HEK293 (cell line): ENCODE data around the gene SNTB2.
A peak's percentile ranks its signal among the peaks of the same experiment; 100 is the strongest.

Source experiments
- CTCF ChIA-PET: fragments of 350-600 bp; formaldehyde crosslinking; extraction: SDS; loops from one replicate; lab custom pipeline; 2021; ENCODE audit warnings: antibody characterized with exemption; lab: Yijun Ruan, JAX
- POLR2A ChIA-PET: fragments of 300-600 bp; formaldehyde crosslinking; extraction: SDS; loops from one replicate; lab custom pipeline; 2020; ENCODE audit warnings: antibody characterized with exemption, inconsistent platforms; lab: Yijun Ruan, JAX
- H3K27ac ChIP-seq: fragments of 200-500 bp; sonication (Bioruptor generic); 2 replicates; pipeline ENCODE4 v1.5.1; 2014; ENCODE audit warnings: low read depth, low read length, control low read depth, inconsistent platforms; ENCODE audit errors: extremely low read depth
- H3K36me3 ChIP-seq, 2 experiments: fragments of 200-500 bp in 1 of 2; sonication (Bioruptor generic) in 1 of 2; 1 replicate in 1 of 2; 2 replicates in 1 of 2; pipeline ENCODE4 v1.5.1; 2014 to 2017; ENCODE audit warnings: inconsistent platforms in 2 of 2, low read length in 2 of 2; ENCODE audit not compliant: control insufficient read depth in 2 of 2, insufficient read depth in 1 of 2
- H3K4me1 ChIP-seq: fragments of 200-500 bp; sonication (Bioruptor generic); 2 replicates; pipeline ENCODE4 v1.5.1; 2014; ENCODE audit warnings: mild to moderate bottlenecking, low read length, inconsistent platforms; ENCODE audit not compliant: control insufficient read depth, insufficient read depth
- H3K4me3 ChIP-seq: 2 replicates; pipeline ENCODE4 v1.5.1; 2011; ENCODE audit warnings: low read depth, mild to moderate bottlenecking, control low read depth, low read length, moderate library complexity
- H3K9me3 ChIP-seq: fragments of 200-500 bp; sonication (Bioruptor generic); 2 replicates; pipeline ENCODE4 v1.5.1; 2014; ENCODE audit warnings: low read depth, low read length, inconsistent platforms; ENCODE audit not compliant: control insufficient read depth, insufficient read depth
- GLIS1 ChIP-seq: fragments of 450-650 bp; formaldehyde crosslinking; IDR thresholded peaks from 2 replicates; pipeline ENCODE4 v1.5.1; 2016; ENCODE audit warnings: missing biosample characterization, missing genetic modification characterization
- GLIS2 ChIP-seq: fragments of 450-650 bp; formaldehyde crosslinking; IDR thresholded peaks from 2 replicates; pipeline ENCODE4 v1.5.1; 2016; ENCODE audit warnings: missing biosample characterization, missing genetic modification characterization
- KLF16 ChIP-seq: fragments of 450-650 bp; formaldehyde crosslinking; IDR thresholded peaks from 2 replicates; pipeline ENCODE4 v1.5.1; 2017; ENCODE audit warnings: missing biosample characterization, missing genetic modification characterization
- KLF8 ChIP-seq: fragments of 450-650 bp; formaldehyde crosslinking; IDR thresholded peaks from 2 replicates; pipeline ENCODE4 v1.5.1; 2016; ENCODE audit warnings: missing biosample characterization, missing genetic modification characterization
- SALL2 ChIP-seq: fragments of 450-650 bp; formaldehyde crosslinking; IDR thresholded peaks from 2 replicates; pipeline ENCODE4 v1.5.0; 2017; ENCODE audit warnings: missing biosample characterization, mild to moderate bottlenecking, missing genetic modification characterization, borderline replicate concordance
- YY2 ChIP-seq: fragments of 450-650 bp; formaldehyde crosslinking; IDR thresholded peaks from 2 replicates; pipeline ENCODE4 v1.5.1; 2016; ENCODE audit warnings: missing biosample characterization, missing genetic modification characterization
- ZBTB21 ChIP-seq: fragments of 450-650 bp; formaldehyde crosslinking; IDR thresholded peaks from 2 replicates; pipeline ENCODE4 v1.5.1; 2017; ENCODE audit warnings: missing biosample characterization, missing genetic modification characterization
- ZEB2 ChIP-seq: fragments of 450-650 bp; formaldehyde crosslinking; IDR thresholded peaks from 2 replicates; pipeline ENCODE4 v1.5.1; 2016; ENCODE audit warnings: missing biosample characterization, missing genetic modification characterization
- ZNF121 ChIP-seq: fragments of 450-650 bp; formaldehyde crosslinking; IDR thresholded peaks from 2 replicates; pipeline ENCODE4 v1.5.1; 2016; ENCODE audit warnings: missing biosample characterization, missing genetic modification characterization
- ZNF155 ChIP-seq: fragments of 450-650 bp; formaldehyde crosslinking; IDR thresholded peaks from 2 replicates; pipeline ENCODE4 v1.5.1; 2016; ENCODE audit warnings: missing biosample characterization, missing genetic modification characterization
- ZNF169 ChIP-seq: fragments of 450-650 bp; formaldehyde crosslinking; IDR thresholded peaks from 2 replicates; pipeline ENCODE4 v1.5.1; 2016; ENCODE audit warnings: missing biosample characterization, missing genetic modification characterization
- ZNF221 ChIP-seq: fragments of 450-650 bp; formaldehyde crosslinking; IDR thresholded peaks from 2 replicates; pipeline ENCODE4 v1.5.1; 2017; ENCODE audit warnings: missing biosample characterization, missing genetic modification characterization, borderline replicate concordance
- ZNF292 ChIP-seq: fragments of 450-650 bp; formaldehyde crosslinking; IDR thresholded peaks from 2 replicates; pipeline ENCODE4 v1.5.1; 2016; ENCODE audit warnings: low read depth, missing biosample characterization, missing genetic modification characterization, borderline replicate concordance
- ZNF341 ChIP-seq: fragments of 450-650 bp; formaldehyde crosslinking; IDR thresholded peaks from 2 replicates; pipeline ENCODE4; 2016; ENCODE audit warnings: low read depth, missing biosample characterization, missing genetic modification characterization
- ZNF394 ChIP-seq: fragments of 450-650 bp; formaldehyde crosslinking; IDR thresholded peaks from 2 replicates; pipeline ENCODE4 v1.5.1; 2016; ENCODE audit warnings: missing biosample characterization, missing genetic modification characterization, mild to moderate bottlenecking, moderate library complexity, borderline replicate concordance
- ZNF473 ChIP-seq: fragments of 450-650 bp; formaldehyde crosslinking; IDR thresholded peaks from 2 replicates; pipeline ENCODE4 v1.5.1; 2017; ENCODE audit warnings: missing biosample characterization, missing genetic modification characterization
- ZNF560 ChIP-seq: fragments of 450-650 bp; formaldehyde crosslinking; IDR thresholded peaks from 2 replicates; pipeline ENCODE4 v1.5.1; 2017; ENCODE audit warnings: missing biosample characterization, missing genetic modification characterization, borderline replicate concordance
- ZNF677 ChIP-seq: fragments of 450-650 bp; IDR thresholded peaks from 2 replicates; pipeline ENCODE4 v1.5.0; 2018; ENCODE audit warnings: missing biosample characterization, mild to moderate bottlenecking, missing genetic modification characterization, moderate library complexity
- ZNF747 ChIP-seq: fragments of 450-650 bp; formaldehyde crosslinking; IDR thresholded peaks from 2 replicates; pipeline ENCODE4 v1.5.1; 2016; ENCODE audit warnings: missing biosample characterization, missing genetic modification characterization
- ZNF777 ChIP-seq: fragments of 450-650 bp; formaldehyde crosslinking; IDR thresholded peaks from 2 replicates; pipeline ENCODE4 v1.5.1; 2017; ENCODE audit warnings: missing biosample characterization, missing genetic modification characterization, borderline replicate concordance
- ZNF785 ChIP-seq: fragments of 450-650 bp; formaldehyde crosslinking; IDR thresholded peaks from 2 replicates; pipeline ENCODE4 v1.5.1; 2016; ENCODE audit warnings: missing biosample characterization, missing genetic modification characterization
- TF ChIP-seq, protein P1 (sequence below): fragments of 450-650 bp; formaldehyde crosslinking; IDR thresholded peaks from 2 replicates; pipeline ENCODE4 v1.5.1; 2016; ENCODE audit warnings: missing biosample characterization, missing genetic modification characterization
- TF ChIP-seq, protein P2 (sequence below): fragments of 450-650 bp; formaldehyde crosslinking; IDR thresholded peaks from 2 replicates; pipeline ENCODE4 v1.5.1; 2016; ENCODE audit warnings: missing biosample characterization, missing genetic modification characterization, low read depth
- TF ChIP-seq, protein P3 (sequence below): fragments of 450-650 bp; formaldehyde crosslinking; IDR thresholded peaks from 2 replicates; pipeline ENCODE4 v1.5.1; 2017; ENCODE audit warnings: missing biosample characterization, missing genetic modification characterization
- TF ChIP-seq, protein P4 (sequence below): fragments of 450-650 bp; formaldehyde crosslinking; IDR thresholded peaks from 2 replicates; pipeline ENCODE4 v1.5.1; 2016; ENCODE audit warnings: missing biosample characterization, missing genetic modification characterization
- TF ChIP-seq, protein P5 (sequence below): fragments of 450-650 bp; formaldehyde crosslinking; IDR thresholded peaks from 2 replicates; pipeline ENCODE4 v1.5.1; 2016; ENCODE audit warnings: missing biosample characterization, missing genetic modification characterization

The SNTB2 gene

DNA sequence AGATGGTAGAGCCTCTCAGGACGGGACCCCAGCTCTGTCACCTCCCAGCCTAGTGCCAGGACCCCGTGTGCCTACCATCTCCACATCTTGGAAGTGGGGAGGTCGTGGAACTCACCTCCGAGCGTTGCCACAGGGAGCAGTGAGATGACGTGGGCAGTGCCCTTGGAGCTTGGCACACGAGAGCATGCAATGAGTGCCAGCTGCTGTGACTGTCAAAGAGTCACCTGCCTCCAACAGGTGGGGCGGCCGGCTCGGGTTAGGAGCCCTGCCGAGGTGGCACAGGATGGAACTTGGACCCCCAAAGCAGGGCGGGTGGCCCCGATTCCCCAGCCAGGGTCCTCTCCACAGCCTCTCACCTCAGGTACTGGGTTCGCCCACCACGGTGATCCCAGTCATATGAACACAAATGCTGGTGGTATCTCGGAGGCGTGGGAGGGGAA, 129.7 kb downstream of the SNTB2 start:
- H3K4me3 ChIP-seq, result no peak overlapping the region
- no peak for TF ChIP-seq ZNF169 (tag by site-specific recombination)
- no peak for TF ChIP-seq ZNF777
- no peak for TF ChIP-seq ZNF155 (tag by site-specific recombination)
- TF ChIP-seq, protein P1, sequence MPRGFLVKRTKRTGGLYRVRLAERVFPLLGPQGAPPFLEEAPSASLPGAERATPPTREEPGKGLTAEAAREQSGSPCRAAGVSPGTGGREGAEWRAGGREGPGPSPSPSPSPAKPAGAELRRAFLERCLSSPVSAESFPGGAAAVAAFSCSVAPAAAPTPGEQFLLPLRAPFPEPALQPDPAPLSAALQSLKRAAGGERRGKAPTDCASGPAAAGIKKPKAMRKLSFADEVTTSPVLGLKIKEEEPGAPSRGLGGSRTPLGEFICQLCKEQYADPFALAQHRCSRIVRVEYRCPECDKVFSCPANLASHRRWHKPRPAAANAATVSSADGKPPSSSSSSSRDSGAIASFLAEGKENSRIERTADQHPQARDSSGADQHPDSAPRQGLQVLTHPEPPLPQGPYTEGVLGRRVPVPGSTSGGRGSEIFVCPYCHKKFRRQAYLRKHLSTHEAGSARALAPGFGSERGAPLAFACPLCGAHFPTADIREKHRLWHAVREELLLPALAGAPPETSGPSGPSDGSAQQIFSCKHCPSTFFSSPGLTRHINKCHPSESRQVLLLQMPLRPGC (tag by site-specific recombination), result no peak
- TF ChIP-seq ZNF394 (tag by site-specific recombination), result no peak
- TF ChIP-seq, protein P2, sequence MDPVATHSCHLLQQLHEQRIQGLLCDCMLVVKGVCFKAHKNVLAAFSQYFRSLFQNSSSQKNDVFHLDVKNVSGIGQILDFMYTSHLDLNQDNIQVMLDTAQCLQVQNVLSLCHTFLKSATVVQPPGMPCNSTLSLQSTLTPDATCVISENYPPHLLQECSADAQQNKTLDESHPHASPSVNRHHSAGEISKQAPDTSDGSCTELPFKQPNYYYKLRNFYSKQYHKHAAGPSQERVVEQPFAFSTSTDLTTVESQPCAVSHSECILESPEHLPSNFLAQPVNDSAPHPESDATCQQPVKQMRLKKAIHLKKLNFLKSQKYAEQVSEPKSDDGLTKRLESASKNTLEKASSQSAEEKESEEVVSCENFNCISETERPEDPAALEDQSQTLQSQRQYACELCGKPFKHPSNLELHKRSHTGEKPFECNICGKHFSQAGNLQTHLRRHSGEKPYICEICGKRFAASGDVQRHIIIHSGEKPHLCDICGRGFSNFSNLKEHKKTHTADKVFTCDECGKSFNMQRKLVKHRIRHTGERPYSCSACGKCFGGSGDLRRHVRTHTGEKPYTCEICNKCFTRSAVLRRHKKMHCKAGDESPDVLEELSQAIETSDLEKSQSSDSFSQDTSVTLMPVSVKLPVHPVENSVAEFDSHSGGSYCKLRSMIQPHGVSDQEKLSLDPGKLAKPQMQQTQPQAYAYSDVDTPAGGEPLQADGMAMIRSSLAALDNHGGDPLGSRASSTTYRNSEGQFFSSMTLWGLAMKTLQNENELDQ (tag by site-specific recombination), result no peak
- TF ChIP-seq KLF8 (tag by site-specific recombination), result no peak
- TF ChIP-seq ZEB2 (tag by site-specific recombination), result no peak
- TF ChIP-seq ZNF560 (tag by site-specific recombination), result no peak
- TF ChIP-seq, protein P3, sequence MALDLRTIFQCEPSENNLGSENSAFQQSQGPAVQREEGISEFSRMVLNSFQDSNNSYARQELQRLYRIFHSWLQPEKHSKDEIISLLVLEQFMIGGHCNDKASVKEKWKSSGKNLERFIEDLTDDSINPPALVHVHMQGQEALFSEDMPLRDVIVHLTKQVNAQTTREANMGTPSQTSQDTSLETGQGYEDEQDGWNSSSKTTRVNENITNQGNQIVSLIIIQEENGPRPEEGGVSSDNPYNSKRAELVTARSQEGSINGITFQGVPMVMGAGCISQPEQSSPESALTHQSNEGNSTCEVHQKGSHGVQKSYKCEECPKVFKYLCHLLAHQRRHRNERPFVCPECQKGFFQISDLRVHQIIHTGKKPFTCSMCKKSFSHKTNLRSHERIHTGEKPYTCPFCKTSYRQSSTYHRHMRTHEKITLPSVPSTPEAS (tag by site-specific recombination), result no peak
- no peak for TF ChIP-seq ZNF785 (tag by site-specific recombination)
- TF ChIP-seq ZNF221 (tag by site-specific recombination), result no peak
- TF ChIP-seq SALL2 (tag by site-specific recombination), result no peak
- TF ChIP-seq ZBTB21 (tag by site-specific recombination), result no peak
- no peak for TF ChIP-seq ZNF473 (tag by site-specific recombination)
- no peak for TF ChIP-seq YY2 (tag by site-specific recombination)
- TF ChIP-seq ZNF747, result no peak
- no peak for TF ChIP-seq ZNF341 (tag by site-specific recombination)
- TF ChIP-seq, all 188 proteins: peak for 0
- H3K36me3 ChIP-seq, result peaks cover 14 to 81% of the 10 kb centered on the region in 2 experiments; a peak in 2 of 3 replicates
- ChIA-PET POLR2A (no interaction called here), CTCF (no interaction called here)
- no peaks in the 10 kb centered on the region for H3K4me1 ChIP-seq
- H3K9me3 ChIP-seq, result no peaks in the 10 kb centered on the region
- no peak overlapping the region for H3K27ac ChIP-seq

DNA sequence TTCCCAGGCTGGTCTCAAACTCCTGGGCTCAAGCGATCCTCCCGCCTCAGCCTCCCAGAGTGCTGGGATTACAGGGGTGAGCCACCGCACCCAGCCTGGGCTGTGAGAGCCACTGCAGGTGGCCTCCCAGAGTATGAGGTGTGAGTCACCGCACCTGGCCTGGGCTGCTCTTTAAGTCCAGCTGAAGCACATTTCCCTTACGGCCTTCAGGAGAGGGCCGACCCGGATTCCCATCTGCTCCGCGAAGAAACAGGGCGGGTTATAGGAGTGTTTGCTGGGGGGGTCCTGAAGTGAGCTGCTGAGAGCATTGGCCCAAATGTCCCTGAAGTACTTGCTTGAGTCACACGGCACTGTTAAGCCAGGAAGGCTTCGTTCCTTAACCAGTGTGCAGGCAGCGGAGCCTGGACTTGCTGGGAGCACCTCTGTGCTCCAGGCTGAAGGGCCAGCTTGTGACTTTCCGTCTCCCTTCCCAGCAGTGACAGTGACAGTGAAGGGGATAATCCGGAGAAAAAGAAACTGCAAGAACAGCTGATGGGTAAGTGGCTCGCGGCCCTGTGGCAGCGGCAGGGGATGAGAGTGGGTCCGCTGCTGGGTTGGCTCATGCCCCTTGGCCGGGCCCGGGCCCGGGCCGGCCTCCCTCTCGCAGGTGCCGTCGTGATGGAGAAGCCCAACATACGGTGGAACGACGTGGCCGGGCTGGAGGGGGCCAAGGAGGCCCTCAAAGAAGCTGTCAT, 131.4 kb downstream of the SNTB2 start:
- ChIA-PET POLR2A (interaction anchor here (1.0 kb wide), 1 partner anchor 9 kb away, joined by 8 read pairs; no protein-coding TSS in a partner anchor), CTCF (interaction anchor here (0.6 to 0.7 kb wide), 4 partner anchors 23 to 133 kb away, joined by 3 to 5 read pairs (median 4); no protein-coding TSS in a partner anchor)
- Histone ChIP-seq H3K9me3 (no peaks in the 10 kb centered on the region), H3K4me3 (no peak overlapping the region), H3K36me3 (peaks cover 17 to 94% of the 10 kb centered on the region in 2 experiments; a peak in 2 of 3 replicates), H3K27ac (no peak overlapping the region), H3K4me1 (no peaks in the 10 kb centered on the region)
- TF ChIP-seq, protein P4, sequence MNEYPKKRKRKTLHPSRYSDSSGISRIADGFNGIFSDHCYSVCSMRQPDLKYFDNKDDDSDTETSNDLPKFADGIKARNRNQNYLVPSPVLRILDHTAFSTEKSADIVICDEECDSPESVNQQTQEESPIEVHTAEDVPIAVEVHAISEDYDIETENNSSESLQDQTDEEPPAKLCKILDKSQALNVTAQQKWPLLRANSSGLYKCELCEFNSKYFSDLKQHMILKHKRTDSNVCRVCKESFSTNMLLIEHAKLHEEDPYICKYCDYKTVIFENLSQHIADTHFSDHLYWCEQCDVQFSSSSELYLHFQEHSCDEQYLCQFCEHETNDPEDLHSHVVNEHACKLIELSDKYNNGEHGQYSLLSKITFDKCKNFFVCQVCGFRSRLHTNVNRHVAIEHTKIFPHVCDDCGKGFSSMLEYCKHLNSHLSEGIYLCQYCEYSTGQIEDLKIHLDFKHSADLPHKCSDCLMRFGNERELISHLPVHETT, result no peak
- TF ChIP-seq ZNF121 (tag by site-specific recombination) (no peak), ZNF292 (no peak), KLF16 (tag by site-specific recombination) (no peak), GLIS2 (0 out of 2 replicates have a peak, but pooled peaks have one; percentile 14), GLIS1 (peak; percentile 40; the same call in 1 of the 2 replicates), ZNF677 (tag by site-specific recombination) (peak; percentile 72), ZBTB21 (tag by site-specific recombination) (no peak)
- TF ChIP-seq, protein P5, sequence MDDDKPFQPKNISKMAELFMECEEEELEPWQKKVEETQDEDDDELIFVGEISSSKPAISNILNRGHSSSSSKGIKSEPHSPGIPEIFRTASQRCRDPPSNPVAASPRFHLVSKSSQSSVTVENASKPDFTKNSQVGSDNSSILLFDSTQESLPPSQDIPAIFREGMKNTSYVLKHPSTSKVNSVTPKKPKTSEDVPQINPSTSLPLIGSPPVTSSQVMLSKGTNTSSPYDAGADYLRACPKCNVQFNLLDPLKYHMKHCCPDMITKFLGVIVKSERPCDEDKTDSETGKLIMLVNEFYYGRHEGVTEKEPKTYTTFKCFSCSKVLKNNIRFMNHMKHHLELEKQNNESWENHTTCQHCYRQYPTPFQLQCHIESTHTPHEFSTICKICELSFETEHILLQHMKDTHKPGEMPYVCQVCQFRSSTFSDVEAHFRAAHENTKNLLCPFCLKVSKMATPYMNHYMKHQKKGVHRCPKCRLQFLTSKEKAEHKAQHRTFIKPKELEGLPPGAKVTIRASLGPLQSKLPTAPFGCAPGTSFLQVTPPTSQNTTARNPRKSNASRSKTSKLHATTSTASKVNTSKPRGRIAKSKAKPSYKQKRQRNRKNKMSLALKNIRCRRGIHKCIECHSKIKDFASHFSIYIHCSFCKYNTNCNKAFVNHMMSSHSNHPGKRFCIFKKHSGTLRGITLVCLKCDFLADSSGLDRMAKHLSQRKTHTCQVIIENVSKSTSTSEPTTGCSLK (tag by site-specific recombination), result no peak
